Type B pancreatic cell (in vitro differentiated cells): ENCODE results near the gene SSBP3. TPM values are rescaled to one million over a fixed set of nuclear protein-coding genes. Genes with fewer than 3 reads are reported as not detected.

ENCODE experiments used
- DNase-seq: peaks from one replicate; pipeline ENCODE4 v3.0.0; 2021; ENCODE audit warnings: mixed read lengths; ENCODE audit not compliant: unreplicated experiment; ENCODE audit errors: extremely low spot score
- H3K27ac Mint-ChIP-seq: 2 replicates; pipeline ENCODE4 v1.8.0; 2021; ENCODE audit warnings: mild to moderate bottlenecking, mixed read lengths
- H3K27me3 Mint-ChIP-seq: 2 replicates; pipeline ENCODE4 v1.8.0; 2021; ENCODE audit warnings: mixed read lengths
- H3K36me3 Mint-ChIP-seq: 2 replicates; pipeline ENCODE4 v1.8.0; 2021; ENCODE audit warnings: mixed read lengths
- H3K4me1 Mint-ChIP-seq: one replicate; pipeline ENCODE4 v1.8.0; 2021; ENCODE audit warnings: mixed read lengths; ENCODE audit not compliant: unreplicated experiment
- H3K4me3 Mint-ChIP-seq: 2 replicates; pipeline ENCODE4 v1.8.0; 2021; ENCODE audit warnings: mild to moderate bottlenecking, mixed read lengths
- H3K9me3 Mint-ChIP-seq: 2 replicates; pipeline ENCODE4 v1.8.0; 2021; ENCODE audit warnings: mixed read lengths
- total RNA-seq: library from RNA; stranded (reverse); gene quantifications from 2 replicates; pipeline ENCODE4 v1.2.1, GENCODE V29; 2021; ENCODE audit warnings: low replicate concordance
- TF ChIP-seq, protein P1 (sequence below): fragments of 200-600 bp; sonication (generic); conservative IDR thresholded peaks from 2 replicates; pipeline ENCODE4 v1.5.0; 2021; ENCODE audit warnings: antibody characterized with exemption, mild to moderate bottlenecking

Gene SSBP3
- total RNA-seq, 1 donor from 2014 or later: 129 TPM

DNA sequence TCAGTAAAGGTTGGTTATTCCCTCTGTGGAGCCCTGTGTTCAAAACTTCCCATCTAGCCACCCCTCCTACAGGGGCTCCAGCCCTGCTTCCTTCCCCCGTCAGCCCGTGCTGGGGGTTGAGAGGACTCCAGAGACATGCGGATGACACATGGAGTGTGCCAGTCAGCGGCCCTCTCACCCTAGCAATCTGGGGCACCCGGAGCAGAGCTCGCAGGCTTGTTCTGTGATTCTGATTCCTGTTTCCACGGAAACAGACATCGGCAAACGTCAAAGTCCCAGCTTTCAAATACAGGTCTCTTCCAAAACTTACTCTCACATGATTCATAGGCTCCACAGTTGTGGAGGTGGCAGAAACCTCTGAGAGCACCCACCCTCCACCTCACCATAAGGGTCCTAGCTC is 9.8 kb upstream of the SSBP3 start:
- no peaks in the 10 kb centered on the region for H3K9me3 Mint-ChIP-seq
- TF ChIP-seq, protein P1, sequence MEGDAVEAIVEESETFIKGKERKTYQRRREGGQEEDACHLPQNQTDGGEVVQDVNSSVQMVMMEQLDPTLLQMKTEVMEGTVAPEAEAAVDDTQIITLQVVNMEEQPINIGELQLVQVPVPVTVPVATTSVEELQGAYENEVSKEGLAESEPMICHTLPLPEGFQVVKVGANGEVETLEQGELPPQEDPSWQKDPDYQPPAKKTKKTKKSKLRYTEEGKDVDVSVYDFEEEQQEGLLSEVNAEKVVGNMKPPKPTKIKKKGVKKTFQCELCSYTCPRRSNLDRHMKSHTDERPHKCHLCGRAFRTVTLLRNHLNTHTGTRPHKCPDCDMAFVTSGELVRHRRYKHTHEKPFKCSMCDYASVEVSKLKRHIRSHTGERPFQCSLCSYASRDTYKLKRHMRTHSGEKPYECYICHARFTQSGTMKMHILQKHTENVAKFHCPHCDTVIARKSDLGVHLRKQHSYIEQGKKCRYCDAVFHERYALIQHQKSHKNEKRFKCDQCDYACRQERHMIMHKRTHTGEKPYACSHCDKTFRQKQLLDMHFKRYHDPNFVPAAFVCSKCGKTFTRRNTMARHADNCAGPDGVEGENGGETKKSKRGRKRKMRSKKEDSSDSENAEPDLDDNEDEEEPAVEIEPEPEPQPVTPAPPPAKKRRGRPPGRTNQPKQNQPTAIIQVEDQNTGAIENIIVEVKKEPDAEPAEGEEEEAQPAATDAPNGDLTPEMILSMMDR: no peak
- no peaks in the 10 kb centered on the region for H3K36me3 Mint-ChIP-seq
- DNase-seq: no peak
- peaks cover 7% of the 10 kb centered on the region for H3K27me3 Mint-ChIP-seq
- H3K4me3 Mint-ChIP-seq: no peak overlapping the region
- no peak overlapping the region for H3K27ac Mint-ChIP-seq
- H3K4me1 Mint-ChIP-seq: peaks cover 30% of the 10 kb centered on the region

- no peak overlapping the region for H3K27ac Mint-ChIP-seq
- TF ChIP-seq, protein P1: no peak
- H3K9me3 Mint-ChIP-seq: no peaks in the 10 kb centered on the region
- no peaks in the 10 kb centered on the region for H3K36me3 Mint-ChIP-seq
- H3K4me3 Mint-ChIP-seq: no peak overlapping the region
- no peak for DNase-seq
- H3K27me3 Mint-ChIP-seq: peaks cover 7% of the 10 kb centered on the region
- peaks cover 34% of the 10 kb centered on the region for H3K4me1 Mint-ChIP-seq
Observed at GRCh38 chr1:54415533-54415932, 9.3 kb upstream of the SSBP3 start.

DNA sequence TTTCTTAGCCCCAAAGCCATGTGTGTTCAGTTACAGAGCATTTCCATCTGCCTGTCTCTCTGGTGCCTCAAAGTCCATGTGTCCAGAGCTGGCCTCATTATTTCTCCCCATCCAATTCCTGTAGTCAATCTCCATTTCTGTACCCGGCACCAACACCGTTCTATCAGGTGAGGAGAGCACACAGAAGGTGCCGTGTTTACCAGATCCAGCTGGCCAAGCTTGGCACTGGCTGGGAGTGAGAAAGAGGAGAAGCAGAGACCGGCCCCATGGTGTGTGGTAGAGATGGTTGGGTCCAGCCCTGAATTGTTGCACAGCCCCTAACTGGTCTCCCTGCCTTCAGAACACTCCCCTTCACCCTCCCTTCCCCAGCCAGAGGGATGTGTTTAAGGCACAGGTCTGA is 7.5 kb upstream of the SSBP3 start:
- DNase-seq: no peak
- peaks cover 52% of the 10 kb centered on the region for H3K4me1 Mint-ChIP-seq
- no peaks in the 10 kb centered on the region for H3K9me3 Mint-ChIP-seq
- no peaks in the 10 kb centered on the region for H3K36me3 Mint-ChIP-seq
- peaks cover 7% of the 10 kb centered on the region for H3K27me3 Mint-ChIP-seq
- H3K4me3 Mint-ChIP-seq: no peak overlapping the region
- no peak overlapping the region for H3K27ac Mint-ChIP-seq
- TF ChIP-seq, protein P1: no peak

- Mint-ChIP-seq H3K9me3 (no peaks in the 10 kb centered on the region), H3K36me3 (no peaks in the 10 kb centered on the region), H3K27ac (no peak overlapping the region), H3K4me1 (peaks cover 56% of the 10 kb centered on the region), H3K27me3 (peaks cover 7% of the 10 kb centered on the region), H3K4me3 (no peak overlapping the region)
- TF ChIP-seq, protein P1: no peak
- DNase-seq: no peak
Observed at GRCh38 chr1:54413295-54413694, 7.1 kb upstream of the SSBP3 start.

DNA sequence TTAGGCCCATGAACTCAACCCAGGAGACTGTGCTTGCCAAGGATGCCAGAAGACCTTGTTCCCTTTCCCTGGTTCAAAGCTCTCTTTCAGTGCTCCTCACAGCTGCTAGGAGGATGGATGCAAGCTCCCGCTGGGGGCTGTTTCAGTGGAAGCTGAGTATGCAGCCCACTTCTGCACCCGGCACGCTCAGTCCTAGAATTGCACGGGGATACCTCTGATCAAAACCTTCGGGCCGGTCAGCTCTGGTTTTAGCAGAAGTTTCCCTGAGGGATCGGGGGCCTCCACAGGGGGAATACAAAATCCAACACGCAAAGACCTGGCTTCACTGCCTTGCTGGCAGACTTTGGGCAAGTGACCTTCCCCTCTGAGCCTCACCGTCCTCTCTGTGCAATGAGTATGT is 4.2 kb upstream of the SSBP3 start:
- H3K36me3 Mint-ChIP-seq: no peaks in the 10 kb centered on the region
- H3K4me1 Mint-ChIP-seq: peaks cover 58% of the 10 kb centered on the region
- TF ChIP-seq, protein P1: no peak
- H3K9me3 Mint-ChIP-seq: no peaks in the 10 kb centered on the region
- H3K4me3 Mint-ChIP-seq: no peak overlapping the region
- no peak for DNase-seq
- H3K27ac Mint-ChIP-seq: no peak overlapping the region
- H3K27me3 Mint-ChIP-seq: peaks cover 7% of the 10 kb centered on the region
